SKM-1 treated with dmso at 0.1 percent for 144 hours (cell line): ENCODE measurements around the gene SLC22A1.
"Not testable (repeated sequence)": the region's sequence is repeated elsewhere in the genome, so short reads cannot be mapped to it uniquely, and the experiment has no call there.

Source experiments
- DNase-seq: peaks from one replicate; lab custom pipeline; 2025; ENCODE audit not compliant: unreplicated experiment; lab: John Stamatoyannopoulos, UW

Gene SLC22A1

DNA sequence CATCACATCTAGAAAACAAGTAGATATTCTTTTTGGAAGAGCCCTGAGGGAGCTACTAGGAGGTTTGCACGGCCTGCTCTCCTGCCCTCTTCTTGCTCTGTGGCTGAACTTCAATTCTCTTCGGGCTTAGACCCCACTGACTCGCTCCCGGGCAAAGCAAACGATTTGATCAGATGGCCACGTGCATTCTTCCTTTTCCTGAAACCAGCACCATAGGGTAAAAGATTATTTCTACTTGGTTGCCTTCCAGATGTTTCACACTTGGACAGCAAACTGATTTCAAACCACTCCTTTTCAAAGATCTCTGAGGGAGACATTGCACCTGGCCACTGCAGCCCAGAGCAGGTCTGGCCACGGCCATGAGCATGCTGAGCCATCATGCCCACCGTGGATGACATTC, at the start of gene SLC22A1:
Gene SLC22A1, plus strand, starts transcription at position 258 of the 400 bp plus-strand sequence. Its CDS starts 121 bp downstream, at position 379.
- no peak for DNase-seq

DNA sequence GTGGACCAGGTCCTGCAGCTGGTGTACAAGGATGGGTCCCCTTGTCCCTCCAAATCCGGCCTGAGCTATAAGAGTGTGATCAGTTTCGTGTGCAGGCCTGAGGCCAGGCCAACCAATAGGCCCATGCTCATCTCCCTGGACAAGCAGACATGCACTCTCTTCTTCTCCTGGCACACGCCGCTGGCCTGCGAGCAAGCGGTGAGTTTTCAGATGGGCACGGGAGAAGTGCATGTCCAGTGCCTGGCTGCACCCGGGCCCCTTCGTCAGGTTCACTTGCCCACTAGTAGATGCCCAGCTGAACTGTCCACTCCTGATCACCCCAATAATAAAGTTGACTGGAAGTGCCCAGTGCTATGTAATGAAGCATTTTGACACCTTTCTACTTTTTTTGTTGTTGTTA, 48.3 kb upstream of the SLC22A1 start:
- DNase-seq = no peak

GRCh38 chr6:160076009-160076408, 45.6 kb upstream of the SLC22A1 start:
- DNase-seq = no peak

DNA sequence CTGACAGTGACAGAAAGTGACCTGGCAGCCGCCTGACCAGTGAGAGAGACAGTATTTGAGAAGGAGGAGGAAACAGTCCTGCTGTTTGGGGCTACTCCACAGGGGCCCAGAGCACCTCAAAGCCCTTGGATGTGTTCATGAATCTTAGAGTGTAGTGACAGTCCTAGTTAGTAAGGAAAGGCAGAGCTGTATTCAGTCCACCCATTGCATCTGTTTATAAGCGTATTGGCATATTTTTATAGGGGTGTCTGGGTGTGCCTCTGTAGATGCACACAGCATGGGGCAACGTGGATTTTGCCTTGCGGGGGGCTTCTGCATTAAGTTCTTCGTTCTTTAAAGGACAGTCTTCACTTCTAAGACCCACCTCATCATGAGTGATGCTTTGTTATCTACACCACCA, 44.6 kb upstream of the SLC22A1 start:
- DNase-seq = no peak

DNA sequence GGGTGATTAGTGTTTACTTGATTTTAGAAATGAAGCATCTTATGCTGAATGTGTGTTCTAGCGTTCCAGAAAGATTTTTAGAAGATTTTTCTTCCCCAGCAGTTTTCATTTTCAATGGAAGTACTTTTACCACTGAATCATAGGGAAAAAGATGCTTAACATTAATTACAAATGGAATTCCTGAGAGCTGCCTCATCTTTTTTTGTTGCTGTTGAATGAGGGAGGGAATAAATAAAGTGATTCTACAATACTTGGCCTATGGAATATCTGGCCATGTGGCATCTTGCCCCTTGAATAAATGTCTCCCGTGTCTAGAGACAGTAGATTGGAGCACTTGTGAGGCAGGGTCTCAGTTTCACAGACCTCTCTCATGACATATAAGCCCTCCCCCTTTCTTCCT, 44.1 kb upstream of the SLC22A1 start:
- DNase-seq = no peak

DNA sequence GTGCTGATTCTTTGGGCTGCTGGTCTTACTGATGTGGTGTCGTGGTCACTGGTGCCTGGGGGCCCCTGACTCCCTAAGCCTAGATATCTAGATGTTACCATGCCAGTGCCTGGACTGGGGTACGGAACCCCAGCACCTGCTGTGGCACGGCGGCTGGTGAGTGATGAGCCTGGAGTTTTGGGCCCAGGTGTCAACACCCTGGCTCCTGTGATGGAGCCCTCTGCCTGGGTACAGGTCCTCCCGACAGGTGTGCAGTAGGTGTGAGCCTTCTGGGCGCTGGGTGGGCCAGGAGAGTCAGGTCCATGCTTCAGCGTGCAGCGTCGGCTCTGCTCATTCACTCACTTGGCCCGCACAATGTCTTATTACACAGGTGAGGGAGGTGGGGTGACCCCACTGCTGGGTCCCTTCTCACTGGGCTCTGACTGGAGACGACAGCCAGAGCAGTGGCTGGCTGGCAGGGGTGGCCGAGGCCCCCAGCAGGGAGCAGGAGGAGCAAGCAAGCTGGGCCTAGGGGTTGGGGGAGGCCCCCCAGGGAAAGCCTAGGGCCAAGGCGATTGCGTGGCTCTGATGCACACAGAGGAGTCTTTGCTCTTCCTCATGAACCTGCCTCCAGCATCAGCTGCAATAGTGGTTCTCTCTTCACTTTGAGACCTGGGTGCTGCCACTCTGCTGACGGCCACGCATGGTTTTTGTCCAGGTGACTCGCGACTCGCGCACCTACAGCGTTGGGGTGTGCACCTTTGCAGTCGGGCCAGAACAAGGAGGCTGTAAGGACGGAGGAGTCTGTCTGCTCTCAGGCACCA, 42.5 kb upstream of the SLC22A1 start:
- no peak for DNase-seq

- DNase-seq = no peak
Observed at GRCh38 chr6:160079686-160080043, 42.0 kb upstream of the SLC22A1 start.

DNA sequence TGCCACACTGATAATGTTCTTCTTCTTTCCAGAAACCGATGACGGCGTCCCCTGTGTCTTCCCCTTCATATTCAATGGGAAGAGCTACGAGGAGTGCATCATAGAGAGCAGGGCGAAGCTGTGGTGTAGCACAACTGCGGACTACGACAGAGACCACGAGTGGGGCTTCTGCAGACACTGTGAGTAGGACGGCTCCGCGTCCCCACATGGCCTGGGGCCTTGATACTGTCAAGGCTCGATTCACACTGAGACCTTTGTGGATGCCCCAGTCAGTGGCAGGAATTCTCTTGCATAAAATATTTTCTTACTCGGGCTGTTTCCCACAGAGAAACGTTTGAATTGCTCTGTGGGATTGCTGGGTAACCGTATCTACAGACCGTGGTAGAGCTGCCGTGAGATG, 41.5 kb upstream of the SLC22A1 start:
- no peak for DNase-seq

DNA sequence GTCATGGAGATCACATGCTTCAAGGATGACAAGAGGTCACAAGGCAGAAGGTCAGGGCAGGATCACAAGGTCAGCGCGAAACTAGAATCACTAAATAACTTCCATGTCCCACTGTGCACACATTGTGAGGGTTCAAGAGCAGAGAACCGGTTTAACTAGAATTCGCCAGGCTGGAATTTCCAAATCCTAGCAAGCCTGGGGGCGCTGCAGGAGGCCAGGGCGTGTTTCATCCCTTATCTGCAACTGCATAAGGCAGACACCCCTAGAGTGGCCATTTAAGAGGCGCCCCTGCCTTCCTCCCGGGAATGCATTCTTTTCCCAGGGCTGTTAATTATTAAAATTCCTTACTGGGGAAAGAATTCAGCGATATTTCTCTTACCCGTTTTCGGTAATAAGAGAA, 40.2 kb upstream of the SLC22A1 start:
- no peak for DNase-seq

DNA sequence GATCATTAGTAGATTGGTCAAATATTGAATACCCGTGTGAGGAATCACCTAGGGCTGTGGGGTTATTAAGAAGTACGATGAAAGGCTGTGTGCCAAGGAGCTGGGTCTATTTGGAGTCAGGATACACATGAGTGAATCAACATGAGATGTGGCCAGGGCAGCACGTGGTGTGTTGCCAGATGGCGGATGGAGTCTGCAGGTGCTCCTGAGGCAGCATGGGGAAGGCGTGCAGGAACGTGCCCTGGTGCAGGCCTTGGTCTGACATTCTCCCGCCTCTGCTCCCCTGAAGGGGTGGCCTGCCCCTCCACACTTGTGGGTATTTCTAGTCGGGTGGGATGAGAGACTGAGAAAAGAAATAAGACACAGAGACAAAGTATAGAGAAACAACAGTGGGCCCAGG, 39.0 kb upstream of the SLC22A1 start:
- DNase-seq = no peak

DNA sequence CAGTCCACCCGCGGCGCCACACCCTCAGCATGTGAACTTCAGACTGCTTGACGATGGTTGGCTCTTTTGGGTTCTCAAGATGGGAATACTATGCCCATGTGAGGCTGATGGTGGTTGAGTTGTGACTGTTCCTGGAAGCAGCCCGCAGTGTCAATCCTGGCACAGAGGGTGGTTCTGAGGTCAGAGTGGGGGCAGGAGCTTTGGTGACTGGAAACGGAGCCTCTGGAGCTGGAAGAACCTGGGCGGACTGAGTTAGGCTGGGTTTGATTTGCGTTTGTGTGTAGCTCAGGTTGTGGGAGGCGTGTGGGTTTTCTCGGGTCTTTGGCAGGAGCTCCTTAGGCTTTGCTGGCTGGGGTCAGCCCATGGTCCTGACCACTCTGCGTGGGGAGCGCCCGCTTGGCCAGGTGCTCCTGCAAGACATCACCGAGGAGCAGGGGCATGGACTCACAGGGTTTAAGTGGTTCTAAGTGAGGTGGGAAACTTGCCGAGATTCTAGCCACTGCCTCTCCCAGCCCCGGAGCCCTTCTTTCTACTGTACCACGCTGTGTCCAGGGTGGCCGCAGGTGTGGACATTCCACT, 37.3 kb upstream of the SLC22A1 start:
- DNase-seq = no peak

DNA sequence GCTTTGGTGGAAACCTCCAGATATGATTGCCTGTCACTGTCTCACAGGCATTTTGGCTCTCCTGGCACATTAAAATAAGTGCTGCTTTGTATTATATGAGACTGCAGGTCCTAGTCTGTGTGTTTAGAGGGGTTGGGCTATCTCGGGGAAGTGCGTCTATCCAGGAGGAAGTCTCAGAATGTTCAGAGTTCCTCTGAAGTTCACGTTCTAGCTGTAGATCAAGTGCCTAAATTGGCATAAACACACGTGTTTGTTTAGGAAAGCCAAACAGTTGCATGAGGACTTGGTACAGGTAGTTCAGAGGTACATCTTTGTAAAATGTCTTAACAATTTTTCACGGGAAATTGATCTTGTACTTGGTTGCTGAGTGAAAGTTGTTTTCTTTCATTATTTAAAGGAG, 36.4 kb upstream of the SLC22A1 start:
- no peak for DNase-seq

DNA sequence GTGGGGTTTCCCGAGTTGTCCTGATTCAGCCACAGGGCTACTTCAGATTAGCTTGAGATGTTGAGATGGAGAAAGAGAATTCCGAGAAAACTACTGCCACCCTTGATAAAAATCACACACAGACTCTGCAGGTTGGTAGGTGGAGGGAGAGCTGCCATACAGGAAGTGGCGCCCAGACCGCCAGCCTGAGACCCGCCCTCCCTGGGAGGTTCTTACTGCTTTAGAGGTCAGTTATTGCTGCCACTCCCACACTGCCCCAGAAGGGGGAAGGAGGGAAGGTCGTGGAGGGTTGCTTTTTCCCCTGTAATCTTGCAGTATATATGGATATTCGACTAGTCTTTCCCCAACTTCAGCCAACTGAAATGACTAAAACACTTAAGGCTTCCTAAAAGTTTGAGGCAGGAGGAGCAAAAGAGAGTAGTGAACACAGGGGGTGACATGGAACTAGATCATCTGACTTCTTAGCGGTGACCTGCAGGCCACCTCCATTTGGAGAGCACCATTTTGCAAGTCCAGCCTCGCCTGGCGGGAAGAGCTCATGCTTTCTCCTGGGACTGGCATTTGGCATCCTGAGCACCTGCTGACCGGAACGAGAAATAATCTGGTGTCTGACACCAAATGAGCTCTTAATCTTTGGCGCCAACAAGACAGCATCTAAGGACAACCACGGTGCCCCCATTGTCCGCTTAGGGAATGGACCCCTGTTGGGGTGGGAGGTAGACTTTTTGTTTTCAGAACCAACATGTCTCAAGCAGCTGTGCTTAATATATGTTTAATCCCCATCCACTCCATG, 35.7 kb upstream of the SLC22A1 start:
- DNase-seq = no peak

DNA sequence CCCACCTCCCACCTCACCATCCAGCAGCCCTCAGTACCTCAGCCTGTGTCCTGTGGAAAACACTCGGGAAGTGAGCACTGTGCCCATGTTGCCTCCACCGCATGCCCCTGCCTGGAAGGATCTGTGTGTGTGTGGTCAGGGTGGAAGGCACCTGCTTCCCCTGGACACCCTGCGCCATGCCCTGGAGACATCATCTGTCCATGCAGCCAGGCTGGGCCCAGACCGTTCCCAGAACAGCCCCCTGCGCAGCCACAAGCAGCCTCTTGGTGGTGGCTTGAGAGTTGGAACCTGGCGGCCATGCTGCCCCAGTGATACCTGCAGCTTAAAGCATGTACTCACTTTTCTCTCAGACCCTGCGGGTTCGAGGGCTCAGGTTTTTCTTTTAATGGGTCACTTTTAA, 34.9 kb upstream of the SLC22A1 start:
- no peak for DNase-seq

DNA sequence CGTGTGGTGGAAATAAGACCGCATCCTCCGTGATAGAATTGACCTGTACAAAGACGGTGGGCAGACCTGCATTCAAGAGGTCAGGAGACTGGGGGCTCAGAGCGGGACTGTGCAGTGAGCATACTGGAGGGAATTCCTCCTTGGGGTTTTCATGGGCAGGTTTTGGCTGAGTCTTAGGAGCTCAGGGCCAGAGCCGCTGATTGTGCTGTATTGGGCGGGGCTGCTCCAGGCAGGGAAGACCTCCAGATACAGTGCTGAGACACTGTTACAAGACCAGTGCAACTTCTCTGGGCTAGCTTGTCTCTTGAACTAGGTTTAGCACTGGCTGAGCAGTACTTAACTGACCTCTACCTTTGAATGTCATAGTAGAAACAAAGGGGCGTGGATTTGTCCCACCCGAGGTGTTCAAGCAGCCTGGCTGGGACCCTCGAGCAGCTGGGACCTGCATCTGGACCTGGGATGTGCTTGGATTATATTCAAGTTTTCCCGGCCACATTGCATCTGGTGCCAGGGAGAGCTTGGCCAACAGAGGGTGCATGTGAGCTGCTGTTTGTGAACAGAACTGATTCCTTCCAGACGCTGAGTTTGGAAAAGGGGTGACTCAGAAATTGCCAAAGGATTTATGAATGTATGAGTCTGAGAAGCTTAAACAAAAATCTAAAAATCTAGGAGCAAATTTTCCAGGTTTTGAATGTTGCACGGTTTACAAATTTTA, 33.4 kb upstream of the SLC22A1 start:
- no peak for DNase-seq

DNA sequence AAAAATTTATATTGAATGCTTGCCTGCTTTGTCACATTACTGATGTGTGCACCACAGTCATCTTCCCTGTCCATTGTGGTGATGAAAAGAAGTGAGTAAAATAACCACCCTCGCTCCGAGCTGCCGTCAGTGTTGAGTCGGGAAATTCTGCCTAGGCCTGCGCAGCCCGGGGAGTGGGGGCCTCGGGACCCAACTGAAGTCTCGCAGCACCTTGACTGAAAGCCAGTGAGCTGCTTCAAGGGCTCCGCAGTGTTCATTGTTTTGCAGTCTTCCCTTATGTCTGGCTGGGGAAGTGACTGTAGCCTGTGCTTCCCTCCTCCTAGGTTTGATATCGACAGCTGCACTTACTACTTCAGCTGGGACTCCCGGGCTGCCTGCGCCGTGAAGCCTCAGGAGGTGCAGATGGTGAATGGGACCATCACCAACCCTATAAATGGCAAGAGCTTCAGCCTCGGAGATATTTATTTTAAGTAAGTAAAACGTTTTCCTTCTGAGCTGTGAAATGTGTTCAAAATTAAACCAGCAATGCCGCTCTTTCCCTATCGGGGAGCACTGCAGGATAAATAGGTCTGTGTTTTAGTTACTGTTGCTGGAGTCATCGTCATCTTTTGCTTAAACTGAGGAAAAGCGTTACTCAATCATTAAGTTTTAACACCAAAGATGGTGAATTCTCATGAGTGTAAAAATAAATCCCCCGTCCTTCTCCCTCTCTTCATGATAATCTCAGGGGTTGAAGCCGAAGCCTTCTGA, 32.7 kb upstream of the SLC22A1 start:
- DNase-seq = no peak

DNA sequence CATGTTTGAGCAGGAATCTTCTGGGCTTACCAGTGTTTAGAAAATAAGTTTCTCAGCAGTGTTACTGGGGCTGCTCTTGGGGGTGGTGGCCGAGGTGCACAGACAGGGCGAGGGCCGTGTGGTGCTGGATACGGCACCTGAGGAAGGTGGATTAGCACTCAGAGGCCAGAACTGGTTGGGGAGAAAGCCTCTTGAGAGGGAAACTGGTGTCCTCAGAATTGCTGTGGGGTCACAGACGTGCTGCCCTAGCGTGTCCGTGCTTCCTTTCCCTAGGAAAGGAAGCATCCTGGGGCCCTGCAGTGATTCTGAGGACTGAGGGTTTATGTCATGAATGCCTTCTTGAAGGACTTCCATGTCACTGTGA, 32.1 kb upstream of the SLC22A1 start:
- no peak for DNase-seq

- not testable (repeated sequence) for DNase-seq
Observed at GRCh38 chr6:160090442-160091239, 31.0 kb upstream of the SLC22A1 start.

GRCh38 chr6:160092176-160092575, 29.4 kb upstream of the SLC22A1 start:
- DNase-seq = not testable (repeated sequence)

DNA sequence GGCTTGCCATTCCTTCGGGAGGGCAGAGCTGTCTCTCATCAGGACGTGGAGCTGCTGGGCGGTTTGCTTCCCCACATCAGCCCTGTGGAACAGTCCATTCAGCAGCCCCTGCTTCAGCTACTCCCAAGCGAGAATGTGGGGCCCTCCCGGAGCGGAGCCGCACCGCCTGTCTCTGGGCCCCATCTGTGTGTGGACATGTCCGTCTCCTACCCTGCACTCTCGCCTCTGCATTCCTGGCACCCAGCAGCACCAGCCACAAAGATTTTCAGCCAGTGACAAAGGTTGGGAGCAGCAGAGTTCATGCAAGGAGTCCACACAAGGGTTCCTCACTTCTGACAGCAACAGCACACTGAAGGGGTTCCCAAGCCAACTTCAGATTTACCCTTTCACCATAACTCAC, 29.0 kb upstream of the SLC22A1 start:
- no peak for DNase-seq
